ENCODE data around the gene DZIP1L.

DZIP1L gene

DNA sequence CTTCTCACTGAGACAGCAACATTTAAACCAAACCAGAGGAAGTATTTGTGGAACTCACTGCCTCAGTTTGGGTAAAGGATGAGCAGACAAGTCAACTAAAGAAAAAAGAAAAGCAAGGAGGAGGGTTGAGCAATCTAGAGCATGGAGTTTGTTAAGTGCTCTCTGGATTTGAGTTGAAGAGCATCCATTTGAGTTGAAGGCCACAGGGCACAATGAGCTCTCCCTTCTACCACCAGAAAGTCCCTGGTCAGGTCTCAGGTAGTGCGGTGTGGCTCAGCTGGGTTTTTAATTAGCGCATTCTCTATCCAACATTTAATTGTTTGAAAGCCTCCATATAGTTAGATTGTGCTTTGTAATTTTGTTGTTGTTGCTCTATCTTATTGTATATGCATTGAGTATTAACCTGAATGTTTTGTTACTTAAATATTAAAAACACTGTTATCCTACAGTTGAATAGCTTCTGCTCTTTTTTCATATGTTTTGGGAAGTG lies 82.2 kb downstream of the DZIP1L start:
- no peak for DNase-seq (ENCODE audit: low read depth in 3 of 3)

DNA sequence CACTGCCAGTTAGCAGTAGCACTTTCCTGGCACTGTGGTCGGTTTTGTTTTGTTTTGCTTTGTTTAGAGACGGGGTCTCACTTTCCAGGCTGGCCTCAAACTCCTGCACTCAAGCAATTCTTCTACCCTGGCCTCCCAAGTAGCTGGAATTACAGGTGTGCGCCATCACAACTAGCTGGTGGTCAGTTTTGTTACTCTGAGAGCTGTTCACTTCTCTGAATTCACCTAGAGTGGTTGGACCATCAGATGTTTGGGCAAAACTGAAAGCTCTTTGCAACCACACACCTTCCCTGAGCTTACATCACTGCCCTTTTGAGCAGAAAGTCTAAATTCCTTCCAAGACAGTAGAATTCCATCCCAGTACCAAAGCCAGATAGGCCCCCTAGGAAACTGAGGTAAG lies 82.8 kb downstream of the DZIP1L start:
- DNase-seq (ENCODE audit: low read depth in 3 of 3) = no peak

DNA sequence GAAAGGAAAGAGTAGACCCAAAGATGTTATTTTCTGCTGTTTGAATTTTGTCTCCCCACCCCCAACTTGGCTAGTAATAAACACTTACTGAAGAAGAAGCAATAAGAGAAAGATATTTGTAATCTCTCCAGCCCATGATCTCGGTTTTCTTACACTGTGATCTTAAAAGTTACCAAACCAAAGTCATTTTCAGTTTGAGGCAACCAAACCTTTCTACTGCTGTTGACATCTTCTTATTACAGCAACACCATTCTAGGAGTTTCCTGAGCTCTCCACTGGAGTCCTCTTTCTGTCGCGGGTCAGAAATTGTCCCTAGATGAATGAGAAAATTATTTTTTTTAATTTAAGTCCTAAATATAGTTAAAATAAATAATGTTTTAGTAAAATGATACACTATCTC lies 83.9 kb downstream of the DZIP1L start:
- DNase-seq (ENCODE audit: low read depth in 3 of 3) = no peak

DNA sequence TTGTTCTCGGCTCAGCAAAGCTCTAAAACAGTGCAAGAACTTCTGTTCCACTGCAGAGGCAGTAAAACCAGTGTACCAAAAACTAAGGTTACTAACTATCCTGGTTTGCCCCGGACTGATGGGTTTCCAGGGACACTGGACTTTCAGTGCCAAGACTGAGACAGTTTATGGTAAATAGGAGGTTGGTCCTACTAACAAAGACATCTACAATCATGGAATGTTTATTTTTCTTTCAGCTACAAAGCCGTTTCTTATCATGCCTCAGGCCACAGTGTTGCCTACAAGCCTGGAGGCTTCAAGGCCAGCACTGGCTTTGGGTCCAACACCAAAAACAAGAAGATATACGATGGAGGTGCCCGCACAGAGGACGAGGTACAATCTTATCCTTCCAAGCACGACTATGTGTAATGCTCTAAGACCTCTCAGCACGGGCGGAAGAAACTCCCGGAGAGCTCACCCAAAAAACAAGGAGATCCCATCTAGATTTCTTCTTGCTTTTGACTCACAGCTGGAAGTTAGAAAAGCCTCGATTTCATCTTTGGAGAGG lies 84.6 kb downstream of the DZIP1L start:
- no peak for DNase-seq (ENCODE audit: low read depth in 3 of 3)

DNA sequence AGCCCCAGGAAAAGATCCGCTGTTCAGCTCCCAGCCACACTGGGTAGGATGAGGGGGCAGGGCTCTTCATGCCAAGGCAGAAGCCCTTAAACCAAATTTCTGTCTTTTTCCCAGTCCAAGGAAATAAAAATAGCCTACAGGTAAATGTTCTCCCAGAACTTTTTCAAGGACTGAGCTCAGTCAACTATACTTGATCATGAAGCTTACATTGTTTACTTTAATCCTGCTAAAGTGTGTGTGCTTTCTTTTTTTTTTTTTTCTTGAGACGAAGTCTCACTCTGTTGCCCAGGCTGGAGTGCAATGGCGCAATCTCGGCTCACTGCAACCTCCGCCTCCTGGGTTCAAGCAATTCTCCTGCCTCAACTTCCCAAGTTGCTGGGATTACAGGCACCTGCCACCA lies 87.6 kb downstream of the DZIP1L start:
- DNase-seq (ENCODE audit: low read depth in 3 of 3) = no peak

DNA sequence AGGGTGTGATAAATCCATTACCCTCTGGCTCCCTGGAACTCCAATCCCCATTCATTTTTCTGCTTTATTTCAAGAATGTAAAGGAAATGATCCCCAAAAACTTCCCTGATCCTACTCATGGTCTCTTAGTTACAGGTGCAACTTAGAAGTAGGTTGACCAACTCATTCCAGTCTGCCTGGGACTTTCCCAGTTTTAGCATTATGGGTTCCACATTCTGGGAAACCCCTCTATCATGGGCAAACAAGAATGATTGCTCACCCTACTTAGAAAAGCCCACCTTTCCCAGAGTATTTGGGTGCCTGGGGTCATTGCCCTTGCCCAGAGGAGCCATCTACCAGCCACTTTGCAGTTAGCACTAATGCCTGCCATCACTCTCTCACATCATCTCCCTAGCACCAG lies 89.9 kb downstream of the DZIP1L start:
- no peak for DNase-seq (ENCODE audit: low read depth in 3 of 3)

DNA sequence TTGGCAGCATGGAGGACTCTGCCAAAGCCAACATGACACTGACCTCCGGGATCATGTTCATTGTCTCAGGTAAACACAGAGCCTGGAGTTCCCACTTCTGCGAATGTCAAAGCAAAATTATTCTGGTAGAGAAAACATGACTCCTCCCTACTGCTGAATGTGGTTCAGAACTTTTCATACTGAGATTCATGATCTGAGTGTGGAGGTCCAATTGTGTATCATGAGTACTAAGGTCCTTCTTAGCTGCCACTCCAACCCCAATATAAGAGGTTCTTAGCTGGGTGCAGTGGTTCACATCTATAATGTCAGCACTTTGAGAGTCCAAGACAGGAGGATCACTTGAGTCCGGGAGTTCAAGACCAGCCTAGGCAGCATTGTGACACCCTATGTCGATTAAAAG lies 91.7 kb downstream of the DZIP1L start:
- no peak for DNase-seq (ENCODE audit: low read depth in 3 of 3)

DNA sequence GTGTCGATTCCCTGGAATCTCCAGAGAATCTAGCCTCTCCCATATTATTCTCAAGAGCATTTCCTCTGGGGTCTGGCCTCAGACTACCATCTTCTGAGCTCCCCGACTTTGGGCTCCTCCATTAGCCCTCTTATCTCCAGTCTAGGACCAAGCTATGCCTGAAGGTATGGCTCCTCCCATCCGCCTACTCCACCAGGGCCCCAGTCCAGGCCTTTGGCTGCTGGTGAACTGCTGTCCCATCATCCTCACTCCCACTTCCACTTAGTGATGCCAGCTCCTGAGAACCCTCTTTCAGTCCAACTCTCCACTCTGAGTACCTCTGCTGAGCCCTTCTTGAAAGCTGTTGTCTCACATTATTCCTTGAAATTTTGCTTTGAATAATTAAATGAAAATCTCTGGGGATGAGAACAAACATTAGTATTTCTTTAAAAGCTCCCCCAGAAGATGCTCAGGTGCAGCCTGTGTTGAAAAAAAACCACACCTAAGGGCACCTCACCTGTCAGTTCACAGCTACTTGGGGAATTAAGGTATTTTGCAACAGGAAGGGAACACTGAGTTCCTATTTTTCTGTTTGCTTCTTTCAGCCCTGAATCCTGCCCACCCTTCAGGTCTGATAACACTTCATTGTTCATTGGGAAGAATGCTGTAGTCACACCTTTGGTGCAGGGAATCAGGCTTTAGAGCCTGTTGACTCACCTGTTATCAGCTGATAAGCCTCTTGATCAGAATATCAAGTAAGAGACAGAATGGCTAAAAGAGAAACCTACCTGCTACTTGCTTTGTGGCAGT lies 95.9 kb downstream of the DZIP1L start:
- DNase-seq (ENCODE audit: low read depth in 3 of 3) = no peak

DNA sequence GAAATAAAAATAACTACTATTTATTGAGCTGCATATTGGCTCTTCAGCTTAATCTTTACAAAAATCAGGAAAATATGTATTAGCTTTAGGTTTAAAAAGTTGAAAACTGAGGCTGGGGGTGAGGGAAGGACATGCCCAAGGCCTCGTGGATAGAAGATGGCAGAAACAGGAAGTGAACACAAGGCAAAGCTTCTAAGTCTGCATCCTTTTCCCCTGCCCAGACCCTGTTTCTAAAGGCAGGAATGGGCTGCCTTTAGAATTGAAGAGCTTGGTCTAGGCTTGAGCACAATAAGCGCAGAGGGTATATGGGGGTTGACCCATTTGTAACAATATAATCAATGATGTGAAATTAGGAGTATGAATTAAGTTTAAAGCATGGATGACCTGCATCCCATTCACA lies 99.3 kb downstream of the DZIP1L start:
- DNase-seq (ENCODE audit: low read depth in 3 of 3) = no peak

DNA sequence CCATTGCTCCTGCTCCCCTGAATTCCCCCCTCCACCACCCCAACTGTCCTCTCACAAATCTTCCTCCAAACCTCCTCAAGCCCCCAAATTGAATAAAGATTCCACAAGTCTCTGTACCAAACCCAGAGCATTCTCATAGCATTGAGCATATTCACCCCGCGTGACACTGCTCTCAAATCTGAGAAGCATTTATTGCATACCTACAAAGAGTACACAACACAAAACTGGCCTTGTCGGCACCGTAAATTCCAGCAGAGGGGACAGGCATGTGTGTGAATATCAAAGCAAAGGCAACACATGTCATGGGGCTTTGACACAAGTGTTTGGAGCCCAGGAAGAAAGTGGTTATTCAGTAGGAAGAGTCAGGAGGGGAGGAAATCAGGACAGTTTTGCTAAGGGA lies 102.9 kb downstream of the DZIP1L start:
- no peak for DNase-seq (ENCODE audit: low read depth in 3 of 3)
